Tibial nerve (tissue), 4 donors: ENCODE data around the gene ZMYND8.

Experiments
- EP300 ChIP-seq, 2 donors: sonication (generic); formaldehyde crosslinking; IDR thresholded peaks; one replicate each; pipeline ENCODE4 v1.6.1; 2017; ENCODE audit warnings: antibody characterized with exemption in 2 of 2, mild to moderate bottlenecking in 1 of 2
- POLR2A ChIP-seq, 2 donors: fragments of 450-650 bp; IDR thresholded peaks; one replicate each; pipeline ENCODE4 v1.6.1; 2017; ENCODE audit warnings: antibody characterized with exemption in 2 of 2, mild to moderate bottlenecking in 2 of 2, moderate library complexity in 2 of 2
- TF ChIP-seq, protein P1 (sequence below), 5 experiments: fragments of 200-600 bp in 3 of 5; fragments of 450-650 bp in 2 of 5; sonication (generic) in 3 of 5; IDR thresholded peaks; one replicate each; pipeline ENCODE4 v1.5.1; 2016 to 2019; ENCODE audit warnings: antibody characterized with exemption in 5 of 5, mild to moderate bottlenecking in 3 of 5, moderate library complexity in 2 of 5

DNA sequence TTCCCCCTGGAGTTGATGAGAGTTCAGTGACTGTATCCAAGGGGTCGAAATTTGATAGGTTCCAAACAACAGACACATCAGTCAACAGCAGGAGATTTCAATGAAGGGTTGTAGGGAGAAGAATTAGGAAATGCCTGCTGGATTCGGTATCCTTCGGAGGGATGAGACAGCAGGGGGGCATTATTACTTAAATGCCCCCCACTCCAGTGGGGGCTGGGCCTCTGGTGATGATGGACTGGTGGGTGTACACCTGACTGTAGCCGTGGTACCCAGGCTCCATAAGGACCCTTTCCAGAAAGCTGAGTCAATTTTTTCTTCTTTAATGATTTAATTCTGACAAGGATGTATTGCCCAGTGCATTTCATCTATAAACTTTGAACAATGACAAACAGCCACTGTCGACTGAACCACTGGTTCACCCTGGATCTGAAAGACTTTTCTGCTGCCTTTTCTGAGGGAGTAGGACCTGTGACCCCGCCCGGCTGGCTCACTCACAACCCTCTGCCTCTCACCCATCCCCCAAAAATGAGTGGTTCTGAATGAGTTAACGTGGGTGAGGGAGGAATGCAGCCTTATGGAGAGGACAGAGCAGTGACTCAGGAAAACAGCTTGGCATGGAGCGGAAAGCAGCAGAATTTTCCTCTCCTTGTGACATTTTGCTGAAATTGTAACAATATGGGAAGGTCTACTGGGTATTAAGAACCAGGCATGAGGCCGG lies 41.0 kb downstream of the ZMYND8 start:
- no peak for TF ChIP-seq POLR2A (IDR thresholded peaks at IDR 0.05)
- TF ChIP-seq, protein P1, sequence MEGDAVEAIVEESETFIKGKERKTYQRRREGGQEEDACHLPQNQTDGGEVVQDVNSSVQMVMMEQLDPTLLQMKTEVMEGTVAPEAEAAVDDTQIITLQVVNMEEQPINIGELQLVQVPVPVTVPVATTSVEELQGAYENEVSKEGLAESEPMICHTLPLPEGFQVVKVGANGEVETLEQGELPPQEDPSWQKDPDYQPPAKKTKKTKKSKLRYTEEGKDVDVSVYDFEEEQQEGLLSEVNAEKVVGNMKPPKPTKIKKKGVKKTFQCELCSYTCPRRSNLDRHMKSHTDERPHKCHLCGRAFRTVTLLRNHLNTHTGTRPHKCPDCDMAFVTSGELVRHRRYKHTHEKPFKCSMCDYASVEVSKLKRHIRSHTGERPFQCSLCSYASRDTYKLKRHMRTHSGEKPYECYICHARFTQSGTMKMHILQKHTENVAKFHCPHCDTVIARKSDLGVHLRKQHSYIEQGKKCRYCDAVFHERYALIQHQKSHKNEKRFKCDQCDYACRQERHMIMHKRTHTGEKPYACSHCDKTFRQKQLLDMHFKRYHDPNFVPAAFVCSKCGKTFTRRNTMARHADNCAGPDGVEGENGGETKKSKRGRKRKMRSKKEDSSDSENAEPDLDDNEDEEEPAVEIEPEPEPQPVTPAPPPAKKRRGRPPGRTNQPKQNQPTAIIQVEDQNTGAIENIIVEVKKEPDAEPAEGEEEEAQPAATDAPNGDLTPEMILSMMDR (IDR thresholded peaks at IDR 0.05): no peak
- peak in 1 of 2 donors; percentile 75 for TF ChIP-seq EP300 (IDR thresholded peaks at IDR 0.05)
